ENCODE measurements around the gene MZF1.

MZF1 gene

GRCh38 chr19:58545286-58546018, 27.7 kb downstream of the MZF1 start:
- TF ChIP-seq TEAD4 (IDR thresholded peaks at IDR 0.05) (no peak), CEBPB (IDR thresholded peaks at IDR 0.05) (no peak), RAD21 (IDR thresholded peaks at IDR 0.05; ENCODE audit: low read depth) (no peak), EGR1 (IDR thresholded peaks at IDR 0.05) (no peak), NFIC (IDR thresholded peaks at IDR 0.05) (no peak), USF1 (IDR thresholded peaks at IDR 0.05) (no peak), FOXM1 (IDR thresholded peaks at IDR 0.05; ENCODE audit: borderline replicate concordance, low read depth) (no peak), ZBTB7A (IDR thresholded peaks at IDR 0.05; ENCODE audit: low read depth) (no peak)

- TF ChIP-seq YY1 (IDR thresholded peaks at IDR 0.05; ENCODE audit: low read depth) (peak; percentile 80), RAD21 (IDR thresholded peaks at IDR 0.05; ENCODE audit: low read depth) (no peak)
Measured at GRCh38 chr19:58544591-58545285, 28.4 kb downstream of the MZF1 start.

- TF ChIP-seq CEBPB (IDR thresholded peaks at IDR 0.05) (no peak), FOXM1 (IDR thresholded peaks at IDR 0.05; ENCODE audit: borderline replicate concordance, low read depth) (no peak), MAX (IDR thresholded peaks at IDR 0.05) (peak; percentile 82), EP300 (IDR thresholded peaks at IDR 0.05; ENCODE audit: borderline replicate concordance) (peak; percentile 16; the same call in 1 of the 2 replicates), TAF1 (IDR thresholded peaks at IDR 0.05; ENCODE audit: low read depth) (peak; percentile 72; the same call in 1 of the 2 replicates), EGR1 (IDR thresholded peaks at IDR 0.05) (peak; percentile 43; the same call in 1 of the 2 replicates), RAD21 (IDR thresholded peaks at IDR 0.05; ENCODE audit: low read depth) (no peak), NFIC (IDR thresholded peaks at IDR 0.05) (no peak; the same call in 1 of the 2 replicates), ZBTB7A (IDR thresholded peaks at IDR 0.05; ENCODE audit: low read depth) (no peak), REST (IDR thresholded peaks at IDR 0.05; ENCODE audit: low read depth) (no peak), USF1 (IDR thresholded peaks at IDR 0.05) (0 out of 2 replicates have a peak, but pooled peaks have one; percentile 26), YY1 (IDR thresholded peaks at IDR 0.05; ENCODE audit: low read depth) (no peak), CREB1 (IDR thresholded peaks at IDR 0.05; ENCODE audit: low read depth) (peak; percentile 77), TCF12 (IDR thresholded peaks at IDR 0.05; ENCODE audit: low read depth) (no peak; the same call in 1 of the 2 replicates), TEAD4 (IDR thresholded peaks at IDR 0.05) (no peak)
Measured at GRCh38 chr19:58543826-58544590, 29.1 kb downstream of the MZF1 start, which contains the start of gene TRIM28. TRIM28 (plus strand) TSS chr19:58544064; CDS start chr19:58544758, 694 bp downstream.

- TF ChIP-seq NFIC (IDR thresholded peaks at IDR 0.05) = no peak; the same call in 1 of the 2 replicates
- TF ChIP-seq TEAD4 (IDR thresholded peaks at IDR 0.05) = no peak
- TF ChIP-seq MAX (IDR thresholded peaks at IDR 0.05) = peak; percentile 99
- TF ChIP-seq RAD21 (IDR thresholded peaks at IDR 0.05; ENCODE audit: low read depth) = no peak
- TF ChIP-seq EP300 (IDR thresholded peaks at IDR 0.05; ENCODE audit: borderline replicate concordance) = no peak
- TF ChIP-seq FOXM1 (IDR thresholded peaks at IDR 0.05; ENCODE audit: borderline replicate concordance, low read depth) = no peak
- peak; percentile 83 for TF ChIP-seq ZBTB7A (IDR thresholded peaks at IDR 0.05; ENCODE audit: low read depth)
- TF ChIP-seq CEBPB (IDR thresholded peaks at IDR 0.05) = no peak
- TF ChIP-seq TCF12 (IDR thresholded peaks at IDR 0.05; ENCODE audit: low read depth) = peak; percentile 60; the same call in 1 of the 2 replicates
- TF ChIP-seq REST (IDR thresholded peaks at IDR 0.05; ENCODE audit: low read depth) = no peak
- peak; percentile 40 for TF ChIP-seq USF1 (IDR thresholded peaks at IDR 0.05)
- no peak for TF ChIP-seq CREB1 (IDR thresholded peaks at IDR 0.05; ENCODE audit: low read depth)
- no peak for TF ChIP-seq EGR1 (IDR thresholded peaks at IDR 0.05)
- no peak for TF ChIP-seq YY1 (IDR thresholded peaks at IDR 0.05; ENCODE audit: low read depth)
- peak; percentile 32; the same call in 1 of the 2 replicates for TF ChIP-seq TAF1 (IDR thresholded peaks at IDR 0.05; ENCODE audit: low read depth)
Measured at GRCh38 chr19:58538257-58539168, 34.6 kb downstream of the MZF1 start.

Measured in Ishikawa (cell line).